ENCODE data around the gene CBLL2.
"Not testable (repeated sequence)": the region's sequence is repeated elsewhere in the genome, so short reads cannot be mapped to it uniquely, and the experiment has no call there.

CBLL2 gene

GRCh38 chrX:22289209-22289608, 16.5 kb downstream of the CBLL2 start:
- H3K36me3 ChIP-seq (ENCODE audit: control insufficient read depth in 2 of 2, insufficient read depth in 2 of 2, low read length in 2 of 2); H3K4me1 ChIP-seq (ENCODE audit: control insufficient read depth, insufficient read depth, low read length); H3K9me3 ChIP-seq (ENCODE audit: control insufficient read depth in 2 of 2, low read length in 2 of 2); H3K27me3 ChIP-seq (ENCODE audit: control insufficient read depth in 1 of 2, insufficient read depth in 2 of 2, low read length in 2 of 2); H3K27ac ChIP-seq (ENCODE audit: low read length); H3K9ac ChIP-seq (ENCODE audit: low read length in 2 of 2); H3K4me3 ChIP-seq (ENCODE audit: low read length in 2 of 2): not testable (repeated sequence)

GRCh38 chrX:22296871-22297270, 24.2 kb downstream of the CBLL2 start:
- Histone ChIP-seq H3K27ac (ENCODE audit: low read length) (no peak overlapping the region), H3K9ac (ENCODE audit: low read length in 2 of 2) (no peak overlapping the region), H3K9me3 (ENCODE audit: control insufficient read depth in 2 of 2, low read length in 2 of 2) (no peaks in the 10 kb centered on the region), H3K4me3 (ENCODE audit: low read length in 2 of 2) (no peak overlapping the region), H3K4me1 (ENCODE audit: control insufficient read depth, insufficient read depth, low read length) (no peaks in the 10 kb centered on the region), H3K36me3 (ENCODE audit: control insufficient read depth in 2 of 2, insufficient read depth in 2 of 2, low read length in 2 of 2) (no peaks in the 10 kb centered on the region), H3K27me3 (ENCODE audit: control insufficient read depth in 1 of 2, insufficient read depth in 2 of 2, low read length in 2 of 2) (peaks cover 0 to 11% of the 10 kb centered on the region in 2 donors)

DNA sequence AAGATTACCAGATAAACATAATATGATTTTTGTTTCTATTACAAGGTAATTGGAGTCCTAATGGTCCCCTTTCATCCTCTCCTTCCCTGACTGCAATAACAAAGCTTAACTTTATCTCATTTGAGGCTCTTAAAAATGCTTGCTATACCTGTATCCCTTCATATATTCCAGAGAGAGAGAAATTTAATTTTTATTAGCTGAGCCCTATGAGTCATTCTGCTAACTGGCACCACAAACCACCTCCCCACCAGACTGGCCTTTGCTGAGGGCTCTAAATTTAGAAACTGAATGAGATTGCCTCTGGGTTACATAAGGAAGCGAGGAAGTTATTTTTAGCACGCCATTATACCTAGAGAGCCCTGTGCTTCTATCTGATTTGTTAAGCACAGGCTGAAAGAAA, 27.4 kb downstream of the CBLL2 start:
- Histone ChIP-seq H3K27ac (ENCODE audit: low read length) (no peak overlapping the region), H3K4me1 (ENCODE audit: control insufficient read depth, insufficient read depth, low read length) (no peaks in the 10 kb centered on the region), H3K4me3 (ENCODE audit: low read length in 2 of 2) (peak overlapping the region; percentile 13 to 40), H3K9me3 (ENCODE audit: control insufficient read depth in 2 of 2, low read length in 2 of 2) (no peaks in the 10 kb centered on the region), H3K27me3 (ENCODE audit: control insufficient read depth in 1 of 2, insufficient read depth in 2 of 2, low read length in 2 of 2) (peaks cover 0 to 3% of the 10 kb centered on the region in 2 donors), H3K9ac (ENCODE audit: low read length in 2 of 2) (no peak overlapping the region), H3K36me3 (ENCODE audit: control insufficient read depth in 2 of 2, insufficient read depth in 2 of 2, low read length in 2 of 2) (no peaks in the 10 kb centered on the region)

GRCh38 chrX:22310779-22311178, 38.1 kb downstream of the CBLL2 start:
- Histone ChIP-seq H3K4me3 (ENCODE audit: low read length in 2 of 2) (no peak overlapping the region), H3K36me3 (ENCODE audit: control insufficient read depth in 2 of 2, insufficient read depth in 2 of 2, low read length in 2 of 2) (no peaks in the 10 kb centered on the region), H3K9ac (ENCODE audit: low read length in 2 of 2) (no peak overlapping the region), H3K27me3 (ENCODE audit: control insufficient read depth in 1 of 2, insufficient read depth in 2 of 2, low read length in 2 of 2) (no peaks in the 10 kb centered on the region), H3K9me3 (ENCODE audit: control insufficient read depth in 2 of 2, low read length in 2 of 2) (no peaks in the 10 kb centered on the region), H3K4me1 (ENCODE audit: control insufficient read depth, insufficient read depth, low read length) (no peaks in the 10 kb centered on the region), H3K27ac (ENCODE audit: low read length) (no peak overlapping the region)

GRCh38 chrX:22313766-22314165, 41.1 kb downstream of the CBLL2 start:
- Histone ChIP-seq H3K9me3 (ENCODE audit: control insufficient read depth in 2 of 2, low read length in 2 of 2) (no peaks in the 10 kb centered on the region), H3K9ac (ENCODE audit: low read length in 2 of 2) (no peak overlapping the region), H3K36me3 (ENCODE audit: control insufficient read depth in 2 of 2, insufficient read depth in 2 of 2, low read length in 2 of 2) (no peaks in the 10 kb centered on the region), H3K27me3 (ENCODE audit: control insufficient read depth in 1 of 2, insufficient read depth in 2 of 2, low read length in 2 of 2) (no peaks in the 10 kb centered on the region), H3K27ac (ENCODE audit: low read length) (no peak overlapping the region), H3K4me1 (ENCODE audit: control insufficient read depth, insufficient read depth, low read length) (no peaks in the 10 kb centered on the region), H3K4me3 (ENCODE audit: low read length in 2 of 2) (no peak overlapping the region)

GRCh38 chrX:22314211-22314610, 41.5 kb downstream of the CBLL2 start:
- H3K4me3 ChIP-seq (ENCODE audit: low read length in 2 of 2), result no peak overlapping the region
- no peak overlapping the region for H3K27ac ChIP-seq (ENCODE audit: low read length)
- no peak overlapping the region for H3K9ac ChIP-seq (ENCODE audit: low read length in 2 of 2)
- no peaks in the 10 kb centered on the region for H3K4me1 ChIP-seq (ENCODE audit: control insufficient read depth, insufficient read depth, low read length)
- H3K9me3 ChIP-seq (ENCODE audit: control insufficient read depth in 2 of 2, low read length in 2 of 2), result no peaks in the 10 kb centered on the region
- H3K36me3 ChIP-seq (ENCODE audit: control insufficient read depth in 2 of 2, insufficient read depth in 2 of 2, low read length in 2 of 2), result no peaks in the 10 kb centered on the region
- H3K27me3 ChIP-seq (ENCODE audit: control insufficient read depth in 1 of 2, insufficient read depth in 2 of 2, low read length in 2 of 2), result peaks cover 0 to 2% of the 10 kb centered on the region in 2 donors

- Histone ChIP-seq H3K9me3 (ENCODE audit: control insufficient read depth in 2 of 2, low read length in 2 of 2) (no peaks in the 10 kb centered on the region), H3K27me3 (ENCODE audit: control insufficient read depth in 1 of 2, insufficient read depth in 2 of 2, low read length in 2 of 2) (peaks cover 0 to 3% of the 10 kb centered on the region in 2 donors), H3K9ac (ENCODE audit: low read length in 2 of 2) (no peak overlapping the region), H3K4me3 (ENCODE audit: low read length in 2 of 2) (no peak overlapping the region), H3K36me3 (ENCODE audit: control insufficient read depth in 2 of 2, insufficient read depth in 2 of 2, low read length in 2 of 2) (no peaks in the 10 kb centered on the region), H3K4me1 (ENCODE audit: control insufficient read depth, insufficient read depth, low read length) (no peaks in the 10 kb centered on the region), H3K27ac (ENCODE audit: low read length) (no peak overlapping the region)
Observed at GRCh38 chrX:22314692-22315091, 42.0 kb downstream of the CBLL2 start.

- Histone ChIP-seq H3K9me3 (ENCODE audit: control insufficient read depth in 2 of 2, low read length in 2 of 2) (no peaks in the 10 kb centered on the region), H3K27ac (ENCODE audit: low read length) (no peak overlapping the region), H3K36me3 (ENCODE audit: control insufficient read depth in 2 of 2, insufficient read depth in 2 of 2, low read length in 2 of 2) (no peaks in the 10 kb centered on the region), H3K9ac (ENCODE audit: low read length in 2 of 2) (no peak overlapping the region), H3K27me3 (ENCODE audit: control insufficient read depth in 1 of 2, insufficient read depth in 2 of 2, low read length in 2 of 2) (peaks cover 0 to 3% of the 10 kb centered on the region in 2 donors), H3K4me1 (ENCODE audit: control insufficient read depth, insufficient read depth, low read length) (no peaks in the 10 kb centered on the region), H3K4me3 (ENCODE audit: low read length in 2 of 2) (no peak overlapping the region)
Observed at GRCh38 chrX:22315151-22315550, 42.4 kb downstream of the CBLL2 start.

DNA sequence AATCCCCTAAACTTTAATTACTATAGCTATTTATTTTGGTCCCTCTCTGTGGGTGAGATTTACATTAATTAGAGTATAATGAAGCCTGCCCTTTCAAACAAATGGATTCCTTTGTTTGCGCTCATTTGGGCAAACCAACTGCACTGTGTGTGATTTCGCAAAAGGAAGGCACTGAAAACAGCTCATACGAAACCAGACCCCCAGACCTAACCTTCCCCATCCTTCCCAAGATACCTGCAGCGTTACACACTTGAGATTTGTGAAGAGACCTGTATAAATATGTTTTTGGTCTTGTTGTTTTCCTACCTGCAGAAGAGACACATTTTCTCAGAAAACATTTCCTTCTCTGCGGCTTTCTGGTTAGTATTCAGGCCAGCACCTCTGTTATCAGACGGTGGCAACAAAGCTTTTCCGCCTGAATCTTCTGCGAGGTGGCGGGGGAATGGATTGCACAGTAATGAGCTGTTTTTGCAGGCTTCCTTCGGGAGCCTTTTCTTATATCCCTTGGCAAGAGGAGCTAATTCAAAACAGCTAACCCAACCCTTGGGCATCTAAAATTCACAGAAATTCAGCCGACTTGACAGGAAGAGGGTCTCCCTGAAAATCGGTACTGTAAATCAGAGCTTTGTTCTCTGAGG, 47.6 kb downstream of the CBLL2 start:
- Histone ChIP-seq H3K9me3 (ENCODE audit: control insufficient read depth in 2 of 2, low read length in 2 of 2) (peaks cover 0 to 3% of the 10 kb centered on the region in 2 donors), H3K4me1 (ENCODE audit: control insufficient read depth, insufficient read depth, low read length) (no peaks in the 10 kb centered on the region), H3K4me3 (ENCODE audit: low read length in 2 of 2) (no peak overlapping the region), H3K36me3 (ENCODE audit: control insufficient read depth in 2 of 2, insufficient read depth in 2 of 2, low read length in 2 of 2) (no peaks in the 10 kb centered on the region), H3K27me3 (ENCODE audit: control insufficient read depth in 1 of 2, insufficient read depth in 2 of 2, low read length in 2 of 2) (peaks cover 0 to 12% of the 10 kb centered on the region in 2 donors), H3K27ac (ENCODE audit: low read length) (no peak overlapping the region), H3K9ac (ENCODE audit: low read length in 2 of 2) (no peak overlapping the region)

DNA sequence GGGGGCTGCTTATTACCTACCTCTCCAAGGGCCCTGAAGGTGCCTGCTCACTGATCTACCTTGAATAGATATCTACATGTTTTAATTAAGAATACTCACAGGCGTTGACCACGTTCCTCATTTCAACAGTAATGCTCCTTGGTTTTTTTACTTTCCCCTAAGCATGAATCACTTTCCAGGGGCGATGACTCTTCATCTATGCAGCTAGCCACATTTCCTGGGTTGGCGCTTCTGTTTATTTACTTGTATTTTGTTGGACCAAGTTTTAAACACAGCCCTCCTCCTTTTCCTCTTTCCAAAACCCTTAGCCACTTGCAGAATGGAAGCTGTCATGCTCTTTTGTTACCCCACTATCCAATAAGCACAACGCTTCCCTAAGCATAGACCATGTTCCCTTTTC, 50.8 kb downstream of the CBLL2 start:
- peaks cover 0 to 3% of the 10 kb centered on the region in 2 donors for H3K9me3 ChIP-seq (ENCODE audit: control insufficient read depth in 2 of 2, low read length in 2 of 2)

More for the DNA sequence above, 50.8 kb downstream of the CBLL2 start:
- Histone ChIP-seq H3K27me3 (ENCODE audit: control insufficient read depth in 1 of 2, insufficient read depth in 2 of 2, low read length in 2 of 2) (peaks cover 0 to 12% of the 10 kb centered on the region in 2 donors), H3K4me3 (ENCODE audit: low read length in 2 of 2) (no peak overlapping the region), H3K4me1 (ENCODE audit: control insufficient read depth, insufficient read depth, low read length) (no peaks in the 10 kb centered on the region), H3K27ac (ENCODE audit: low read length) (no peak overlapping the region), H3K36me3 (ENCODE audit: control insufficient read depth in 2 of 2, insufficient read depth in 2 of 2, low read length in 2 of 2) (no peaks in the 10 kb centered on the region), H3K9ac (ENCODE audit: low read length in 2 of 2) (no peak overlapping the region)
